ENCODE data around the gene NGB.

Gene NGB

GRCh38 chr14:77264466-77265186, 6.4 kb downstream of the NGB start:
- DNase-seq (ENCODE audit: low spot score), result no peak

- DNase-seq (ENCODE audit: low spot score), result no peak
Measured at GRCh38 chr14:77260631-77261030, 10.4 kb downstream of the NGB start.

GRCh38 chr14:77260199-77260598, 10.8 kb downstream of the NGB start:
- DNase-seq (ENCODE audit: low spot score), result no peak

GRCh38 chr14:77259025-77259715, 11.8 kb downstream of the NGB start:
- DNase-seq (ENCODE audit: low spot score), result no peak

GRCh38 chr14:77258566-77258965, 12.4 kb downstream of the NGB start:
- DNase-seq (ENCODE audit: low spot score), result no peak

GRCh38 chr14:77257700-77258099, 13.3 kb downstream of the NGB start:
- no peak for DNase-seq (ENCODE audit: low spot score)

GRCh38 chr14:77256694-77257093, 14.3 kb downstream of the NGB start:
- no peak for DNase-seq (ENCODE audit: low spot score)

GRCh38 chr14:77253333-77254190, 17.4 kb downstream of the NGB start:
- no peak for DNase-seq (ENCODE audit: low spot score)

- no peak for DNase-seq (ENCODE audit: low spot score)
Measured at GRCh38 chr14:77251870-77252269, 19.1 kb downstream of the NGB start.

GRCh38 chr14:77250927-77251326, 20.1 kb downstream of the NGB start:
- DNase-seq (ENCODE audit: low spot score), result no peak

- no peak for DNase-seq (ENCODE audit: low spot score)
Measured at GRCh38 chr14:77249286-77249685, 21.7 kb downstream of the NGB start.

- peak; percentile 55 for DNase-seq (ENCODE audit: low spot score)
Measured at GRCh38 chr14:77248666-77249065, 22.3 kb downstream of the NGB start.

- DNase-seq (ENCODE audit: low spot score), result no peak
Measured at GRCh38 chr14:77246784-77247183, 24.2 kb downstream of the NGB start.

- DNase-seq (ENCODE audit: low spot score), result no peak
Measured at GRCh38 chr14:77245820-77246219, 25.2 kb downstream of the NGB start.

- DNase-seq (ENCODE audit: low spot score), result no peak
Measured at GRCh38 chr14:77243853-77244252, 27.2 kb downstream of the NGB start.

- no peak for DNase-seq (ENCODE audit: low spot score)
Measured at GRCh38 chr14:77242752-77243151, 28.3 kb downstream of the NGB start.

GRCh38 chr14:77241955-77242354, 29.1 kb downstream of the NGB start:
- DNase-seq (ENCODE audit: low spot score), result peak; percentile 8

- DNase-seq (ENCODE audit: low spot score), result no peak
Measured at GRCh38 chr14:77240336-77240915, 30.6 kb downstream of the NGB start.

- no peak for DNase-seq (ENCODE audit: low spot score)
Measured at GRCh38 chr14:77239412-77239811, 31.6 kb downstream of the NGB start.

- no peak for DNase-seq (ENCODE audit: low spot score)
Measured at GRCh38 chr14:77238996-77239395, 32.0 kb downstream of the NGB start.

- no peak for DNase-seq (ENCODE audit: low spot score)
Measured at GRCh38 chr14:77238356-77238755, 32.6 kb downstream of the NGB start.

GRCh38 chr14:77236814-77237213, 34.2 kb downstream of the NGB start:
- DNase-seq (ENCODE audit: low spot score), result no peak
